GM19328 (cell line): ENCODE data around the gene ACTA2.

ENCODE experiments used
- ATAC-seq: cut with Tn5 transposase; IDR thresholded peaks from one replicate; pipeline ENCODE4 v1.9.1; 2021; ENCODE audit warnings: mild to moderate bottlenecking, moderate library complexity; ENCODE audit not compliant: unreplicated experiment

The ACTA2 gene

DNA sequence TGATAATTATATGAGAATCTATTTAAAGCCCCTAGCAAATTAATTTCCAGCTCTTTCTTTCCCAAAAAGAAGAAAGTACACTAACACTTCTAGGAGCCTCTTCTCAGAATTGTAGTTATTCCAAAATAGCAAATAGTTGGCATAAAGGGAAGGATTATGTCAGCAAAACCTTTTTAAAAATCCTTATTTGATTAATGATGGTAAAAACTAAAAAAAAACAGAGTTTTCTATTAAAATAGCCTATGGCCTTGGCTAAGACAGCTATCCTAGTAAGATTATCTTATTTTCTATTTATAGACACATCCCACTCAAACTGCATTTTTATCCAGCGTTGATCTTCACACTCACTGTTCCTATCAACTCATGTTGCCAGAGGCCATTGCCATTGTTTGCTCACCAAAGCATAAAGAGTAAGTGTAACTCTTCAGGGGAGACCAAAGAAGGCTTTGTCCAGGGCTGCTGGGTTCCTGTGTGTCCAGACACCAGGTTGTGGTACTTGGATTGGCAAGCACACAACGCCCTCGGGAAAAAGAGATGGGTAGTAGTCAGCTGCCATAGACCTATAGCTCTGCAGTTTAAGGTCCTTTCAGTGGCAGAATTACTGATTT is 31.5 kb downstream of the ACTA2 start:
- no peak for ATAC-seq

DNA sequence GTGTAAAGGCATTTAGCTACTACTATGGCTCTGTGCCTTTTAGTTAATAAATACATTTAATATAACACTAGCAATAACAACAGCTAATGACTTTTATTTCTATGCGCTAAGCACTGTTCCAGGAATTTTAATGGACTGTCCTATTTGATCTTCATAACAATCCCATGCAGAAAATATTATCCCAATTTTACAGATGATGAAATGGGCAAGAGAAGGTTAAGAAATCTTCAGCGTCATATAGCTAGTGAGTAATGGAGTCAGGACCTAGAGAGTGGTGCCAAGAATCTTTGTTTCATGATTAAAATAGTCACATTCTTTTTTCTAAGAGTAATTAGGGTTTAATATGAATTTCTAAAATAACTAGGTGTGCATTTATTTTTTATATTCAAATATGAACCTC is 32.4 kb downstream of the ACTA2 start:
- no peak for ATAC-seq

DNA sequence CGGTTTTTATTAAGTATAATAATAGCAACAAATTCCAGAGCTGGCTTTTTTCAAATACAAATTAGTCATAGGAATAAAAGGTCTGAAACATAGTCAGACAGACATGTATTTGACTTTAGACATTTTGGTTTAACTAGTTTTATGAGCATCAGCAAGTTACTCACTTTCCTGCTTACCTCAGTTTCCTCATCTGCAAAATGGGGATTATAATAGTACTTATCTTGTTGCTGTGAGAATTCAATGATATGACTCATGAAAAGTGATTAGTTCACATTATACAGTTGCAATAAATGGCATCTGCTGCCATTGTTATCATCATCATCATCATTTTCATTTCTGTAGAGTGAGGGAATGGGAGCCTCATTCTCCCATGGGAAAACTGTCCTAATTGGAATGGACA is 33.5 kb downstream of the ACTA2 start:
- ATAC-seq = no peak

DNA sequence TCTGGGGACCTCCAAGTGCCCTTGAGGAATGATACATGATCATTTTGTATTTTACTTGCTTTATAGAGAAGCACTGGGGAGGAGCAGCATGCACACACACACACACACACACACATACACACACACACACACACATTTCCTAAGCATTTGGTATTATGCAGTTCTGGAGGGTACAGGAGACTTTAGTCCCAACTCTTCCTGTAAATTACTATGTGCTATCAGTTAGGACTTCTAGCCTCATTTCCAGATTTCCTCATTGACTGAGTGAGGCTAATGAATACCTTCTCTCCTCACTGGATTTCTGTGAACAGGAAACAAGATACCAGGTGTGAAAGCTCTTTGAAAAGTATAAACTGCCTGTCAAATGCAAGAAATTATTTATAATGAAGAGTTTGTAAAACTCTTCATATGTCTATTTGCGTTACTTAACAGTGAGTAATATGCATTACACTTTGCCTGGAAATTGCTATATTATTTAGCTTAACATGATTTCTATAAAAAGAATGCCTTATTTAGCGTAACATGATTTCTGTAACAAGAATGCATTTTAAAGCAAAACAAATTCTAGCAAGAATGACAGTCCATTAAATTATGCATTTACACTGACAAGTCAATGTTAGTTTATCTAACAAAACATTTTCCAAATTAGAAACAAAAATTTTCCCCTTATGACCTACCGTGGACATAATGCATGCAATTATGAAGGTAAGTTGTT is 34.2 kb downstream of the ACTA2 start:
- ATAC-seq = no peak

GRCh38 chr10:88916986-88917385 is 35.6 kb downstream of the ACTA2 start:
- no peak for ATAC-seq

- no peak for ATAC-seq
Measured at GRCh38 chr10:88916231-88916630, 36.3 kb downstream of the ACTA2 start.

DNA sequence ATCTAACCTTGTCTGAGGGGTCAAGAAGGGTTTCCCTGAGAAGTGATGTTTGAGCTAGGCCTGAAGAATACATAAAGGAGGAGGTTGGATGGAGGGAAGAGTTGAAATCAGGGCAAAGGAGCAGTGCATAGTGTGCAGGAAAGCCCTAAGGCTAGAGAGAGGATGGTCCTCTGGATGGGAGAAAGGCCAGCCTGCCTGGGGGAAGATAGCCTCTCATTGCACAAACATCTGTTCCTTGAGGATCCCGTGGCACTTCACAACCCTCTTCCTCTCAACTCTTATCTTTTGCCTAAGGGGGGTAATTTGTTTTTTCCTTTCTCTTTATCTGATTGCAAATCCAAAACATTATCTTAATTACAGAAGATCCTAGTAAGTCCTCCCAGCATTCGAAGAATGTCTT is 36.8 kb downstream of the ACTA2 start:
- ATAC-seq = no peak

GRCh38 chr10:88913788-88914187 is 38.8 kb downstream of the ACTA2 start:
- ATAC-seq = no peak

- ATAC-seq = no peak
Measured at GRCh38 chr10:88913127-88913526, 39.4 kb downstream of the ACTA2 start.

DNA sequence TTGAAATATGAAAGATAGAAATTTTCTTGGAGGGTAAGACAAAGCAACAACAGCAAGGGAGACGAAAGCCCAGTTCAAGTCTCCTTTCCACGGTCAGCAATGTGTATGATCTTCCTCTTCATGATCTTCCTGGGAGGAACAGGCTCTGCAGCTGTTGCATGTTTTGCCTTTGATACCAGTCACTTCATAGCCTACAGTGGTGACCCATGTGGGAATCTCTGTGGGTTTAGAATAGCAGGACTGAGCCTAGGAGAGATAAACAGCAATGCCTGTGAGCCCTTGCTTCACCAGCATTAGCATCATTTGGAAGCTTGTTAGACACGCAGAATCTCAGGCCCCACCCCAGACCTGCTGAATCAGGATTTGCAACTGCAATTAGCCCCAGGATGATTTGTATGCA is 40.7 kb downstream of the ACTA2 start:
- ATAC-seq = no peak

- ATAC-seq = no peak
Measured at GRCh38 chr10:88911116-88911515, 41.5 kb downstream of the ACTA2 start.

GRCh38 chr10:88908194-88908593 is 44.4 kb downstream of the ACTA2 start:
- ATAC-seq = no peak

GRCh38 chr10:88906921-88907320 is 45.7 kb downstream of the ACTA2 start:
- no peak for ATAC-seq

DNA sequence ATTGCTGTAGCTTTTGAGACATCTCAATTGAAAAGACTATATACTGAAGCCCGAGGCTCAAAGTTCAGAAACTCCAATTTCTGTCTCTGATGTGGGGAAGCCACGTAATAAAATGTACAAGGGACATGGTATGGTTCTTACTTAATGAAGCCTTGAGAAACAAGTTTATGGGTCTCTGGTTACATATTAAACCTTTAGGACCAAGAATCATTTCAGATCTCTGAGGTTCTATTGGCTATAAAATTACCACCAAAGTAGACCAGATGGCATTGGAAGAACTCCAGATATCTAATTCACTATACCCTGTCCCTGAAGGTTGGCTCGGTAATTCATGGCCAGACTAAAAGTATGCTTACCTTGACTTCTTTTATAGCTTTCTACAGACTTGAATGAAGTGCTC is 48.9 kb downstream of the ACTA2 start:
- no peak for ATAC-seq

- ATAC-seq = peak; percentile 31
Measured at GRCh38 chr10:88901984-88902789, 50.4 kb downstream of the ACTA2 start.

GRCh38 chr10:88901206-88901983 is 51.2 kb downstream of the ACTA2 start:
- peak; percentile 76 for ATAC-seq

DNA sequence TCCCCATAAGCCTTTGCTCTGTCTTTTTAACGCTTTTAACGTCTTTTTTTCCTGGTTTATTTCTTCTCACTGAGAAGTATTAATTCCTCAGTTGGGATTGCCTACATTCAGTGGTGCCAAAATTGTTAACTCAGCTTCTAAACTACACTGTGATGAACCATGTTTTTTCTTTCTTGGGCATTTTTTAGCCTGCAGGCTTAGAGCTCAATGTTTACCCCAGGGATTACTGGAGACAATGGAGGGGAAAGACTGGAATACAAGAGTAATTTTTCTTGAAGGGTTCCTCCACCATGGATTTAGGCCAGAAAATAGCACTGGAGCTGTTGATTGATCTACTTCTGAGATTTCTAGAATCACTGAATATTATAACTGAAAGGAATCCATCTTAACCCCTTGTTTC is 52.7 kb downstream of the ACTA2 start:
- ATAC-seq = no peak

- ATAC-seq = no peak
Measured at GRCh38 chr10:88898727-88899126, 53.8 kb downstream of the ACTA2 start.

- no peak for ATAC-seq
Measured at GRCh38 chr10:88896994-88897853, 55.3 kb downstream of the ACTA2 start.

GRCh38 chr10:88896372-88896993 is 56.1 kb downstream of the ACTA2 start:
- ATAC-seq = no peak
